A549 (cell line): Measurements from ENCODE around the gene FNDC3A.

Experiments
- POLR2A ChIP-seq: IDR thresholded peaks from 2 replicates; pipeline ENCODE4 v1.6.1; 2012; ENCODE audit warnings: mild to moderate bottlenecking, low read length
- RAD21 ChIP-seq, 2 experiments: fragments of >200 bp in 1 of 2; sonication (Bioruptor Twin) in 1 of 2; formaldehyde crosslinking in 1 of 2; IDR thresholded peaks in 1 of 2; conservative IDR thresholded peaks in 1 of 2; 2 replicates in 1 of 2; 3 replicates in 1 of 2; pipeline ENCODE4 v1.6.1; 2012 to 2018; ENCODE audit warnings: inconsistent platforms in 1 of 2
- SREBF2 ChIP-seq: fragments of 450-650 bp; IDR thresholded peaks from 2 replicates; pipeline ENCODE4 v1.6.1; 2014; ENCODE audit warnings: mild to moderate bottlenecking, moderate library complexity
- TF ChIP-seq, protein P1 (sequence below): fragments of >200 bp; sonication (Bioruptor Twin); formaldehyde crosslinking; IDR thresholded peaks from 3 replicates; pipeline ENCODE4 v1.5.1; 2016
- TF ChIP-seq, protein P2 (sequence below): fragments of 450-650 bp; IDR thresholded peaks from 2 replicates; pipeline ENCODE4 v1.6.1; 2014; ENCODE audit warnings: antibody characterized with exemption

DNA sequence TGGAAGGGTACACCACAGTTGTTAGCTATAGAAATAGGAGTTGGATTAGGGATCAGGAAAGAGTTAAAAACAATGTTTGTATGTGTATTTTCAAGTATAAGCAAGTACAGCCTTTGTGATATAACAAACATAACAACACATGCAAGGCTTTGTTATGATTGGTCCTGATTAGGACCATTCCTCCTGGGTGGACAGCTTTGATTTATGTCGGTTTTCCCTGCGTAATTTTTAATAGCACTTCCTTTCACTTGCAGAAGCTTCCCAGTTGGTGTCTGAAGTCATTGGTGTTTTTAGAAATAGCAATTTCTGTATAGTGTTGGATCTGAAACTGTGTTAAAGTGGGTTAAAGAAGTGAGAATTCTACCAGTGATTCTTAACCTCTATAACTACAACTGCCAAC, 10.0 kb downstream of the FNDC3A start:
- TF ChIP-seq, protein P1, sequence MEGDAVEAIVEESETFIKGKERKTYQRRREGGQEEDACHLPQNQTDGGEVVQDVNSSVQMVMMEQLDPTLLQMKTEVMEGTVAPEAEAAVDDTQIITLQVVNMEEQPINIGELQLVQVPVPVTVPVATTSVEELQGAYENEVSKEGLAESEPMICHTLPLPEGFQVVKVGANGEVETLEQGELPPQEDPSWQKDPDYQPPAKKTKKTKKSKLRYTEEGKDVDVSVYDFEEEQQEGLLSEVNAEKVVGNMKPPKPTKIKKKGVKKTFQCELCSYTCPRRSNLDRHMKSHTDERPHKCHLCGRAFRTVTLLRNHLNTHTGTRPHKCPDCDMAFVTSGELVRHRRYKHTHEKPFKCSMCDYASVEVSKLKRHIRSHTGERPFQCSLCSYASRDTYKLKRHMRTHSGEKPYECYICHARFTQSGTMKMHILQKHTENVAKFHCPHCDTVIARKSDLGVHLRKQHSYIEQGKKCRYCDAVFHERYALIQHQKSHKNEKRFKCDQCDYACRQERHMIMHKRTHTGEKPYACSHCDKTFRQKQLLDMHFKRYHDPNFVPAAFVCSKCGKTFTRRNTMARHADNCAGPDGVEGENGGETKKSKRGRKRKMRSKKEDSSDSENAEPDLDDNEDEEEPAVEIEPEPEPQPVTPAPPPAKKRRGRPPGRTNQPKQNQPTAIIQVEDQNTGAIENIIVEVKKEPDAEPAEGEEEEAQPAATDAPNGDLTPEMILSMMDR = no peak
- TF ChIP-seq, protein P2, sequence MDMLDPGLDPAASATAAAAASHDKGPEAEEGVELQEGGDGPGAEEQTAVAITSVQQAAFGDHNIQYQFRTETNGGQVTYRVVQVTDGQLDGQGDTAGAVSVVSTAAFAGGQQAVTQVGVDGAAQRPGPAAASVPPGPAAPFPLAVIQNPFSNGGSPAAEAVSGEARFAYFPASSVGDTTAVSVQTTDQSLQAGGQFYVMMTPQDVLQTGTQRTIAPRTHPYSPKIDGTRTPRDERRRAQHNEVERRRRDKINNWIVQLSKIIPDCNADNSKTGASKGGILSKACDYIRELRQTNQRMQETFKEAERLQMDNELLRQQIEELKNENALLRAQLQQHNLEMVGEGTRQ = no peak
- TF ChIP-seq SREBF2 (no peak), RAD21 (conservative IDR thresholded peaks at IDR 0.05 in 1 of 2, IDR thresholded peaks at IDR 0.05 in 1 of 2) (no peak), POLR2A (no peak)
